ENCODE results near the gene GABRA5. TPM values are rescaled to one million over a fixed set of nuclear protein-coding genes. Genes with fewer than 3 reads are reported as not detected.

GABRA5 gene
- total RNA-seq, 1 donor from 2014 or later = 1.1 TPM

DNA sequence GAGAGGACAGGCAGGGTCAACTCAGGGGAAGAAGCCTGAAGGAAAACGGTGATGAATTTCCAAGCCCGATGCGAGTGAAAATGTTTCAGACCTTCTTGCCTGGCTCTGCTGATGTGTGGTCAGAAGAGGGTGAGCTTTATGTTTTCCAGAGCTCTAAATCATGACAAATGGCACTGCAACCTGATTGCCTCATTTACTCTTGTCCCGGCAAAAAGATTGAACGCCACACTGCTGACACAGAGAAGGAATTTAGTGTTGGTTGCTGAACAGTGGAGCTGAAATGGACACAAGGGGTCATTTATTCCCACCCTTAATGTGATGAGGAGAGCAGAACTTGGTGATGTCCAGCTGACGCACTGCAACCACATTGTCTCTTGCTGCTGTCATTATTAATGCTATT lies 68.0 kb downstream of the GABRA5 start:
- Mint-ChIP-seq H3K4me3 (ENCODE audit: unreplicated experiment) (no peak overlapping the region), H3K4me1 (ENCODE audit: low read depth, unreplicated experiment) (no peaks in the 10 kb centered on the region), H3K27me3 (ENCODE audit: unreplicated experiment) (peaks cover 5% of the 10 kb centered on the region), H3K27ac (ENCODE audit: unreplicated experiment) (no peak overlapping the region), H3K9me3 (ENCODE audit: unreplicated experiment) (peaks cover 5% of the 10 kb centered on the region), H3K36me3 (ENCODE audit: unreplicated experiment) (peaks cover 6% of the 10 kb centered on the region)
- DNase-seq = no peak
- TF ChIP-seq, protein P1, sequence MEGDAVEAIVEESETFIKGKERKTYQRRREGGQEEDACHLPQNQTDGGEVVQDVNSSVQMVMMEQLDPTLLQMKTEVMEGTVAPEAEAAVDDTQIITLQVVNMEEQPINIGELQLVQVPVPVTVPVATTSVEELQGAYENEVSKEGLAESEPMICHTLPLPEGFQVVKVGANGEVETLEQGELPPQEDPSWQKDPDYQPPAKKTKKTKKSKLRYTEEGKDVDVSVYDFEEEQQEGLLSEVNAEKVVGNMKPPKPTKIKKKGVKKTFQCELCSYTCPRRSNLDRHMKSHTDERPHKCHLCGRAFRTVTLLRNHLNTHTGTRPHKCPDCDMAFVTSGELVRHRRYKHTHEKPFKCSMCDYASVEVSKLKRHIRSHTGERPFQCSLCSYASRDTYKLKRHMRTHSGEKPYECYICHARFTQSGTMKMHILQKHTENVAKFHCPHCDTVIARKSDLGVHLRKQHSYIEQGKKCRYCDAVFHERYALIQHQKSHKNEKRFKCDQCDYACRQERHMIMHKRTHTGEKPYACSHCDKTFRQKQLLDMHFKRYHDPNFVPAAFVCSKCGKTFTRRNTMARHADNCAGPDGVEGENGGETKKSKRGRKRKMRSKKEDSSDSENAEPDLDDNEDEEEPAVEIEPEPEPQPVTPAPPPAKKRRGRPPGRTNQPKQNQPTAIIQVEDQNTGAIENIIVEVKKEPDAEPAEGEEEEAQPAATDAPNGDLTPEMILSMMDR (IDR thresholded peaks at IDR 0.05; ENCODE audit: partially characterized antibody, unreplicated experiment) = no peak

GRCh38 chr15:26935322-26935721 lies 68.5 kb downstream of the GABRA5 start:
- Mint-ChIP-seq H3K4me3 (ENCODE audit: unreplicated experiment) (no peak overlapping the region), H3K27ac (ENCODE audit: unreplicated experiment) (no peak overlapping the region), H3K4me1 (ENCODE audit: low read depth, unreplicated experiment) (no peaks in the 10 kb centered on the region), H3K9me3 (ENCODE audit: unreplicated experiment) (peaks cover 5% of the 10 kb centered on the region), H3K36me3 (ENCODE audit: unreplicated experiment) (peaks cover 6% of the 10 kb centered on the region), H3K27me3 (ENCODE audit: unreplicated experiment) (peaks cover 5% of the 10 kb centered on the region)
- no peak for DNase-seq
- TF ChIP-seq, protein P1 (IDR thresholded peaks at IDR 0.05; ENCODE audit: partially characterized antibody, unreplicated experiment) = no peak

DNA sequence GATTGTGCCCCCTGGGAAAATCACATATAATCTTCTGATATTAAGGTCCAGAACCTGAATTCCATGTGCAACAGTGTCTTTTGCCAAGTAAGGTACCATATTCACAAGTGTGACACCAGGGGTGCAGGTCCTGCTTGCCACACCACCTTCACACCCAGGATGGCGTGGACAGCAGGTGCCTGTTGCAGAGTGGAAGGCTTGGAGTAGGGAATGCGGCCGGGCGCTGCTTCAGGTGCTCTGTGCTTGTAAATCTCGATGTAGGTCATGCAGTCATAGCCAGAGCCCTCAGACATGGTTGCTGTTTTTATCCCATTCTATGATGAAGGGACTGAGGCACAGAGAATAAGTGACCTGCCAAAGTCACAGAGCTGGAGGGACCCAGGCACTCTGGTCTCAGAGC lies 69.6 kb downstream of the GABRA5 start:
- TF ChIP-seq, protein P1 (IDR thresholded peaks at IDR 0.05; ENCODE audit: partially characterized antibody, unreplicated experiment) = no peak
- H3K4me1 Mint-ChIP-seq (ENCODE audit: low read depth, unreplicated experiment) = no peaks in the 10 kb centered on the region

DNA sequence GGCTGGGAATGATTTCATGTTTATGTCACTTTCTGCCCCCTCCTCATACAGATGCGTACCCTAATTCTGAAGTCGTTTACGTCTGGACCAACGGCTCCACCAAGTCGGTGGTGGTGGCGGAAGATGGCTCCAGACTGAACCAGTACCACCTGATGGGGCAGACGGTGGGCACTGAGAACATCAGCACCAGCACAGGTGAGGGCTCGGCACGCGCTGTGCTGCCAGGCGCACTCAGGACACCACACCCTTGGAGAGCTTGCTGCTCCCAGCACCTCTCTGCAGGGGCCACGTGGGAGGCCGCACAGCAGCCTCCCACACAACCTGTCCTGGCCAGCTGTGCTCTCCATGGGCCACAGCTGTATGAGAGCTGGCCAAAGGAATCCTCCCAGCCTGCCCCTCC lies 70.3 kb downstream of the GABRA5 start:
- H3K4me1 Mint-ChIP-seq (ENCODE audit: low read depth, unreplicated experiment) = no peaks in the 10 kb centered on the region
- H3K27ac Mint-ChIP-seq (ENCODE audit: unreplicated experiment) = no peak overlapping the region
- no peak overlapping the region for H3K4me3 Mint-ChIP-seq (ENCODE audit: unreplicated experiment)
- H3K27me3 Mint-ChIP-seq (ENCODE audit: unreplicated experiment) = peaks cover 3% of the 10 kb centered on the region
- peaks cover 5% of the 10 kb centered on the region for H3K9me3 Mint-ChIP-seq (ENCODE audit: unreplicated experiment)
- TF ChIP-seq, protein P1 (IDR thresholded peaks at IDR 0.05; ENCODE audit: partially characterized antibody, unreplicated experiment) = no peak
- H3K36me3 Mint-ChIP-seq (ENCODE audit: unreplicated experiment) = no peaks in the 10 kb centered on the region
- DNase-seq = no peak

More for the DNA sequence above, 69.6 kb downstream of the GABRA5 start:
- H3K9me3 Mint-ChIP-seq (ENCODE audit: unreplicated experiment) = peaks cover 5% of the 10 kb centered on the region
- no peak overlapping the region for H3K4me3 Mint-ChIP-seq (ENCODE audit: unreplicated experiment)
- peaks cover 3% of the 10 kb centered on the region for H3K27me3 Mint-ChIP-seq (ENCODE audit: unreplicated experiment)
- H3K27ac Mint-ChIP-seq (ENCODE audit: unreplicated experiment) = no peak overlapping the region
- DNase-seq = no peak
- H3K36me3 Mint-ChIP-seq (ENCODE audit: unreplicated experiment) = peaks cover 5% of the 10 kb centered on the region

DNA sequence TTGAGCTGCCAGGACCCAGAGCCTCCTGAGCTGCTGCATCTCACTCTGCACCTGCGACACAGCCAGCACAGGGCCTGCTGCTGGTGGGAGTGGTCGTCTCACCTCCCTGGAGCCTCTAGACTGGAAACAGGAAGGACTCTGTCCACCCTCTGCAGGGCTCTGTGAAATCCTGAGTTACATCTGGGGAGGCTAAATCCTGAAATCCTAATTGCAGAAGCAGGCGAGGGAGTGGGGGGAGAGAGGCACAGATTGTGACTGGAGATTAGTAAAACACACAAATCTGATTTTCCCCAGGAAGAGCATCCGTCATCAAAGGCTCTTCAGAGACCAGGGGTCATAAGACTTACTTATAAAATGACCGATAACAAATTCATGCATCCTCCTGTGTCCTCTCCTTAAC lies 72.5 kb downstream of the GABRA5 start:
- H3K27me3 Mint-ChIP-seq (ENCODE audit: unreplicated experiment) = peaks cover 6% of the 10 kb centered on the region
- no peaks in the 10 kb centered on the region for H3K36me3 Mint-ChIP-seq (ENCODE audit: unreplicated experiment)
- H3K4me3 Mint-ChIP-seq (ENCODE audit: unreplicated experiment) = no peak overlapping the region
- no peak for DNase-seq
- H3K9me3 Mint-ChIP-seq (ENCODE audit: unreplicated experiment) = peaks cover 7% of the 10 kb centered on the region
- H3K27ac Mint-ChIP-seq (ENCODE audit: unreplicated experiment) = no peak overlapping the region
- H3K4me1 Mint-ChIP-seq (ENCODE audit: low read depth, unreplicated experiment) = no peaks in the 10 kb centered on the region
- TF ChIP-seq, protein P1 (IDR thresholded peaks at IDR 0.05; ENCODE audit: partially characterized antibody, unreplicated experiment) = no peak

Measured in glutamatergic neuron (in vitro differentiated cells).